Fibroblast of the conjunctiva (primary cell): ENCODE data around the gene PIK3AP1.
"Not testable (repeated sequence)": the region's sequence is repeated elsewhere in the genome, so short reads cannot be mapped to it uniquely, and the experiment has no call there.

Experiments
- DNase-seq: peaks from one replicate; pipeline ENCODE4 v3.0.0-alpha.2; 2010; ENCODE audit warnings: low read depth

The PIK3AP1 gene

DNA sequence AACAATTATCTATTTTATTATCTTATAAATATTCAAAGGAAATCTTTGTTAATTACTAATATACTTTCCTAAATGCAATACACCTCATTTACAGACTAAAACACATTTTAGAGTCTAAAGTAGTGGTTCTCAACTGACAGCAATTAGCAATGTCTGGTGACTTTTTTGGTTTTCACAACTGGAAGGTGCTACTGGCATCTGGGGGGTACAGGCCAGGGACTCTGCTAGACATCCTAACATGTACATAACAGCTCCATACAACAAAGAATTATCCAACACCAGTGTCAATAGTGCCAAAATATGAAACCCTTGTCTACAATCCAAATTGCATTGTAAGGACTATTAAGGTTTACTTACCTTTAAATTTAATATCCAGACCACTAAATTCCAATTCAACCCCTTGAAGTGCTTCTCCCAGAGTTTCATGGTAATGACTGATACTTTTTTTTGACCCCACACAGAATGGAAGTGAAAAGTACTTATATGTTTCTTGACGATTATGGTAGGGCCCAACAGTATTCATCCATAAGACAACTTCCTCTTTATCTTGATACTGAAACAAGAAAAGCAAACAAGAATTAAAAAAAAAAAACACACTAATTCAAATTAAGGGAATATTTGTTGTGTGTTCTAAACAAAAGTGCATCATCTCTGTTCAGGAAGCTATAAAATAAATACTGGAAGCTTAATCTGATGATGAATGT lies 143.9 kb downstream of the PIK3AP1 start:
- DNase-seq: no peak

DNA sequence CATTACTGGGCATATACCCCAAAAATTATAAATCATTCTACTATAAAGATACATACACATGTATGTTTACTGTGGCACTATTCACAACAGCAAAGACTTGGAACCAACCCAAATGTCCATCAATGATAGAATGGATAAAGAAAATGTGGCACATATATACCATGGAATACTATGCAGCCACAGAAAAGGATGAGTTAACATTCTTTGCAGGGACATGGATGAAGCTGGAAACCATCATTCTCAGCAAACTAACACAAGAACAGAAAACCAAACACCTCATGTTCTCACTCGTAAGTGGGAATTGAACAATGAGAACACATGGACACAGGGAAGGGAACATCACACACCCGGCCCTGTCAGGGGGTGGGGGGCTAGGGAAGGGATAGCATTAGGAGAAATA lies 145.8 kb downstream of the PIK3AP1 start:
- not testable (repeated sequence) for DNase-seq

DNA sequence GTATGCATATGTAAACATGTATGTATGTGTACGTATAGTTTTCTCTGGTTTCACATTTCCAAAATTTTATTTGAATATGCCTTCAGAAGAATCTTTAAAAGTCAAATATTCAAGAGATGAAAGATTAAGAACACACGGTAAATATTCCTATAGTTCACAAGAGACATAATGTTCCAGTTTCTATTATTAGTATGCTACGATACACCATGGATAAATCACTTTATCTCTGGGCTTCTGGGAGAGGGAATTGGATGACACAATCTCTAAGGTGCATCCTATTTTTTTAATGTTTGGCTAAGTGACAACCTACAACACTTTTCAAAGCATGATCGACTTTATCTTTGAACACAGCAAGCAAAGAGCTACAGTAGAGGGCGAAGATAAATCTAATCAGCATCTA lies 147.3 kb downstream of the PIK3AP1 start:
- DNase-seq: no peak

DNA sequence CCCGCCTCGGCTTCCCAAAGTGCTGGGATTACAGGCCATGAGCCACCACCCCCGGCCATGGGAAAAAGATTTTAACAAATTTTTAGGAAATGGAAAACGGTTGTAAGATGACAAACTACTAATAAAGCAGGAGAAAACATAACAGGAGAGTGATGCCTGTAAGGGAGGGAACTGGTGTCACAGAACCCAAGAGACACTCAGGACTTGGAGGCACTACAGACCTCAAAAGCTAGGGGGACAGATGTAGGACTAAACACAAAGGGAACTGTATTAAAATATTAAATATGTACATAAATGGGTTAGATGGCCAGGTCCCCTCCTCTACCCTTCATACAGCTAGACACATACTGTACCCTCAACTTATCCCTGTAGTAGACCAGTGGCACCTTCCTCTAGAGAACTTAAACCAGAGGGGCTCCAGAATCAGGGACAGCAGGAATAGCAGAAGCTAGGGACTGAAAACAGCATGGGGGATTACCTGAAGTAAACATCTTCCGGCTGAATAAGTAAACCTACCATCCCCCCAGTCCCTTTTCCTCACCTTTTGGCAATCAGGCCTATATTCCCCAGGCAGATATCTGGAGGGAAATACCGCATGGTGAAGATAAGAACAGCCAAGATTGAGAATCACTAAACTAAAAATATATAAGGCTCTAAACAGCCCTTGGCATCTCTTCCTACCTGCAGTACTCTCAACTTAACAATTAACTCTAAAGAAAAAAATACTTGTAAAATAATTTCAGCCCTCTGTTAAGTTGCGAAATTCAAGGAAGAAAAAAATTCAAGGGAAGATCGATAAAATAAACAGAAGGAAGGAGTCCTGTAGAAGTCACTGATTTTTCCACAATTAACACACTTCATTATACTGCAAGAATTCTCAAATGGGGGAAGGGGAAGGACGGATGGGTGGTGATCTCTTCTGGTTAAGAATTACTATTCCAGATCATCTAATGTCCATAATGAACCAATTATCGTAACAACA lies 149.0 kb downstream of the PIK3AP1 start:
- DNase-seq: no peak

DNA sequence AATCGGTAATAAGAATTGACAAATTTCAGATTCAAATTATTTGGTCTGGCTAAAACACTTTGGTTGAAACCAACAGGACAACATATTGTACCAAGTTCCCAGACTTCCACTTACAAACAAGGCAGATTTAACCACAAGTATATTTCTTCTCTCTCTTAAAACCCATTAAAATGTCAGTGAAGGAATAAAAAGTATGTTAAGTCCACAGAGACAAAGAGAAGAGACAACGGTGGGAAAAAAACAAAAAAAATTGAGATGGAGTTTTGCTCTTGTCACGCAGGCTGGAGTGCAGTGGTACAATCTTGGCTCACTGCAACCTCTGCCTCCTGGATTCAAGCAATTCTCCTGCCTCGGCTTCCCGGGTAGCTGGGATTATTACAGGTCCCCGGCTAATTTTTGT lies 149.8 kb downstream of the PIK3AP1 start:
- DNase-seq: no peak

DNA sequence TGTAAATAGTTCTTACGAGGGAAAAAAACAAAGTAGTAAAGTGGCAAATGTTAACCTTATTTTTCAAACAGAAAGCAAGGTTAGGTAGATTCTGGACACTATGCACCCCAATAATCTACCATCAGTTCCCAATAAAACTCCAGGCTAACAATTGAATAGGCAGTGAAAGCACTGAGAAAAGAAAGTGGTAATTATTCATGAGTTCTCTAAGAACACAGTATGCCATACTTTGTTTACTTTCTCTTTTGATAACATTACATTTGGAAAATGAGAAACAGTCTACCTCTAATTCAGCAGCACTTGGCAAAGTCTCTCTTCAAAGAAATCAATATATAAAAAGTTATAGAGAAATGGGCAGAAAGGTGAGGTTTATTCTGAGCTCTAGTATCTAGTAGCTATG lies 151.9 kb downstream of the PIK3AP1 start:
- DNase-seq: no peak

DNA sequence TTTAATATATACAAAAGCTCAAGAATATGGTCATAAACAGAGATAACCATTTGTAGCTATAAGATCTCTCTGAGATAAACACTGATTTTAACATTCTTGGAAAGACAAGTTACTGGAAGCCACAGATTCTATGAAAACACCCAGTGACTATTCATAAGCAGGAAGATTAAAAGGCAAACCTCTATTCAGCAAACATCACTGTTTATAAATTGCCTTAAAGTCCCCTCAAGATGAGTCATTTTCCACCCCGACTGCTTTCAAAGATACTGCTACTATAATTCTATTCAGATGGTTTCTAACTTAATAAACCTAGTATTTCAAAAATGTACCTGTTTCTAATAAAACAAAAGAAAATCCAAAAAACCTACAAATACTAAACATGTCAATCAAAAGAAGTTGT lies 154.5 kb downstream of the PIK3AP1 start:
- no peak for DNase-seq

DNA sequence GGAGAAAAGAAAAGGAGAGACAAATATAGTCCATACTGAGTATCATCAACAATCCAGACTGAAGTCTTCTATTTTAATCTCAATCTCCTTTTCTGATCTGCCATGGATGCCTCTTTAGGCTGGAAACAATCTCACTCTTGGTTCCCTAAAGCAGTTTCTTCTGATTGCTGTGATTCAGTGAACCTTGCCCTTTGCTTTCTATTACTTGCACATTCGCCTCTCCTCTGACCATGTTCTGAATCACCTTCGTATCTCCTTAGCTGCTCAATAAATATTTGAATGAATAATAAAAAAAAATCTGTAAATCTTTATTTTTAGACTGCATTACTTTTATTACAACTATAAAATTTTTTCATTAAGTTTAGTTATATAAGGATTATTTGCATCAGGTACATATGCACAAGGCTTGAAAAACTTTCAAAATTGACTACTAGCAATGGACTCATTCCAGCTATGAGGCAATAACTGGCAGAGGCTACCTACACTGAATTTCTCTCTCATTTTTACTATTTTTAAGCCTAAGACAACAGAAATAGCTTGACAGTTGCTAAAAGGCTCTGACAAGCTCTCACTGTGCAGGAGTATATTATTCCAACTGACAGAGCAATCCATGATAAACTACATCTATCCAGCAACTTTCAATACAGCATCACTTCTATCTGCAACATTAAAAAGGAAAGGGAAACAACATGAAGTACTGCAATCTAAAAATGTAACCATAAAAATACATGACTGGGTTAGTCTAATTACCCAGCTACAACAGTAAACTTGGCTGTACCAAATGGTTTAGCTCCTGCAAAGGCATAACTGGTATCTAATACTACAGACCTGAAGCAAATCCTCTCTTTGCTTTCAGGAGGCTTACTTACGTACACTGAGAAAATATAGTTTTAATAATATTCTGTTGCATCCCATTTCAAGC lies 159.1 kb downstream of the PIK3AP1 start:
- DNase-seq: no peak

DNA sequence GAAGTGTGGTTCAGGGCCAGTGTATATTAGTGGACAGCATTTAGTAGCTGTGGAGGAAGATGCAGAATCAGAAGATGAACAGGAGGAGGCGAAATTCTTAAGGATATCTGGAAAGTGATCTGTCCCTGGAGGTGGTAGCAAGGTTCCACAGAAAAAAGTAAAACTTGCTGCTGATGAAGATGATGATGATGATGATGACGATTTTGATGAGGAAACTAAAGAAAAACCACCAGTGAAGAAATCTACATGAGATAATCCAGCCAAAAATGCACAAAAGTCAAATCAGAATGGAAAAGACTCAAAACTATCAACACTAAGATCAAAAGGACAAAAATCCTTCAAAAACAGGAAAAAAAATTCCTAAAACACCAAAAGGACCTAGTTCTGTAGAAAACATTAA lies 159.8 kb downstream of the PIK3AP1 start:
- DNase-seq: no peak

DNA sequence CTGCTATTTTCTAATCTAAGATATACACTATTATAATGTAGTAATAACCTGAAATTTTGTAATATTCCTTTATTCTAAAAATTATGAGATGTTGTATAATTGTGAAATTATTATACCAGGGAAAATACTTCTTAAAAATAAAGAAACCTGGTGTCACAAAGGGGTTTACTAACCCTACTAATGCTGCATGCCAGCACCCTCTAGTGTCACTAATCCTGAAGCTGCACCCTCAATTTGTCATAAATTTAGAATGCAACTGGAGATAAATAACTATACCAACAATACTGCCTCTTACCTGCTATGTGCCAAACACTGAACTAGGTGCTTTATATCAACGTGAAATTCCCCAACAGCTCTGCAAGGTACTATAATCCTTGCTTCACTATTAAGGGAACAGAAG lies 164.3 kb downstream of the PIK3AP1 start:
- no peak for DNase-seq

DNA sequence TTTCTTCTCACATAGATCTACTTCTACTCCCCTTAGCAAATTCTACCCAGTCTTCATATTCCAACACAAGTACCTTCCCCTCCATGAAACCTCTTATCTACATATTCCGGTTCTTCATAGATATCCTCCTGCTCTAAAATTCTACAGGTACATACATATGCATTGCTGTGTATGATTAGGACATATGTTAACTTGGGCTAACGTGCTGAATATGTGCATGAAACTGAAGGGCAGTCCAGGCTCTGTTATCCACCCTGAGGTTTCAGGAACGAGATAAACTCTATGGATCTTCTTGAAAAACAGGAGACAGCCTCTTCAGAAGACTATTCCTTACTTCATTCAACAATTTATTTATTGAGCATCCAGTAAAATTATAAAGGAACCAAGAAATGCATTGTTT lies 165.0 kb downstream of the PIK3AP1 start:
- DNase-seq: no peak

DNA sequence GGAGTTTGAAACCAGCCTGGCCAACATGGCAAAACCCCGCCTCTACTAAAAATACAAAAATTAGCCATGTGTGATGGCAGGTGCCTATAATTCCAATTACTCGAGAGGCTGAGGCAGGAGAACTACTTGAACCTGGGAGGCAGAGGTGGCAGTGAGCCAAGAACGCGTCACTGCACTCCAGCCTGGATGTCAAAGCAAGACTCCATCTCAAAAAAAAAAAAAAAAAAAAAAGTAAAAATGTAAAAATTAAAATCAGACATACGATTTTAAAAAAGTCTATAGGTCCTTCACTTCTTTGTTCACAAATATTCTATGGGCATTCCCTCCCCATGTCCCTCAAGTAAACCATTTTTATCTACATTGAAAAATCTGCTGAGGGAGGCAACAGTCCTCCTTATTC lies 171.7 kb downstream of the PIK3AP1 start:
- no peak for DNase-seq

DNA sequence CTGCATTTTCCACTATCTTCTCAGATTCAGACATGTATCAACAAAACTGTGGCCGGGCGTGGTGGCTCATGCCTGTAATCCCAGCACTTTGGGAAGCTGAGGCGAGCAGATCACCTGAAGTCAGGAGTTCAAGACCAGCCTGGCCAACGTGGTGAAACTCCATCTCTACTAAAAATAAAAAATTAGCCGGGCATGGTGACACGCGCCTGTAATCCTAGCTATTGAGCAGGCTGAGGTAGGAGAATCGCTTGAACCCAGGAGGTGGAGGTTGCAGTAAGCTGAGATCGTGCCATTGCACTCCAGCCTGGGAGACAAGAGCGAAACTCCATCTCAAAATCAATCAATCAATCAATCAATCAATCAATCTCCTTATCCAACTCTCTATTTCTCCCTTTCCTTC lies 174.8 kb downstream of the PIK3AP1 start:
- not testable (repeated sequence) for DNase-seq
